ENCODE data around the gene DPM1. TPM values are rescaled to one million over a fixed set of nuclear protein-coding genes. Genes with fewer than 3 reads are reported as not detected.
A peak's percentile ranks its signal among the peaks of the same experiment; 100 is the strongest.

DPM1 gene
- 10 to 100 TPM; 25.9 to 34.1 TPM for total RNA-seq
- total RNA-seq, result 78.1 to 84.6 reads per million in 2 donors

DNA sequence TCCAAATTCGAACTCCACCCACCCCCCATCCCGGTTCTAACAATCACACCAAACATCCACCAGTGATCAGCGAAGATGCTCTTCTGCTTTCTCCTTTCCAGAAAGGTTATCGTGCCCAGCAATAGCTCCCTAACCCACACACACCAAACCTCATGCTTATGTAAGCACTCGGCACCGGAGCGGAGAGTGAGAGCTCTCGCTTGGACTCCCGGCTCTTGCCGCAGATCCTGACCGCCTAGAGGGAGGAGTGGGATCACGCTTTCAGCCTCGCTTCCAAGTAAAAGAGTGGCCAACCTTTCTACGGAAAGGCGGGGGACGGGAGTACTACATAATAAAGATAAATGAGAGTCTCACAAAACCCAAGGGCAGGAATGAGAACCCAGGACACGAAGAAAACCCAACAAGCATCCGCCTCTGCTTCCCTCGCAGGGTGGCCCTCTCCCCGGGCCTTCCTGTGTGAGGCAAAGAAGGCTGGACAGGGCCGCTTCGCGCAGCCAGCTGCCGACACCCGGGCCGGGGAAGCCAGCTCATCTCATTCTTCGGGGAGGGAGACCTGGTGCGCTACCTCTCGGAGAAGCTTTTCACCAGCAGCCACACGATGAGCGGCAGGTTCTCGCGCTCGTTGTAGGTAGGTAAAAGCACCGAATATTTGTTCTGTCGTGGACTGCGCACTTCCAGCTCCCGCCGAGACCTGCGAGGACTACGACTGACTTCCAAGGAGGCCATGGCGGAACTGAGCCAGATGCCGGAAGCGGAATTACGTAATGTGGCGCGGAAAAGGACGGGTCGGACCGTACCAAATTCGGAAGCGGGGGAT is at the start of gene DPM1:
Gene DPM1 (minus strand): TSS at position 735 of the 817 bp plus-strand sequence. CDS start 9 bp downstream, at position 726.
- DNase-seq (peak; percentile 73 to 82 (median 78)), ATAC-seq (peak; percentile 84)
- no peaks in the 10 kb centered on the region for H3K9me3 ChIP-seq (ENCODE audit: control insufficient read depth, low read length, poor library complexity, severe bottlenecking)
- Mint-ChIP-seq H3K4me3 (peak within 1 kb of the TSS; percentile 96), H3K27me3 (no peaks in the 10 kb centered on the region), H3K36me3 (ENCODE audit: low read depth) (no peaks in the 10 kb centered on the region), H3K27ac (peak within 1 kb of the TSS; percentile 97), H3K4me1 (peaks cover 24% of the 10 kb centered on the region)

DNA sequence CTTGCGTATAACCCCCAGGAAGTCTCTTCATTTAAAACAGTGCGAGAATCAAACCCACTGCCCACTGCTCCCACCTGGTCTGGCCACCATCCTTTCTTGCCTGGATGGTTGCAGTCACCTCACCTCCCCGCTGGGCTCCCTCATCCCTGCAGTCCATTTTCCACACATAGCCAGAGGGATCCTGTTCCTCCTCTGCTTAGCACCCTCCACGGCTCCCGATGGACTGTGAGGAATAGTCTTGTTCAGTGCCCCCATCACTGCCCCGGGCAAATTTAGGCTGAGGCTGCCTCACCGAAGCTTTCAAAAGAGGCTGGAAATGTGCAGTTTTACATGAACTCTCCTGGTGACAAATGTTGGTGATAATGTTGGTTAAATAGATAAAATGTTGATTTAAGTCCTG is 46.9 kb upstream of the DPM1 start:
- no peak for DNase-seq
- Mint-ChIP-seq H3K27me3 (peaks cover 48% of the 10 kb centered on the region), H3K4me1 (peaks cover 2% of the 10 kb centered on the region), H3K4me3 (no peak overlapping the region), H3K27ac (no peak overlapping the region), H3K36me3 (ENCODE audit: low read depth) (peaks cover 3% of the 10 kb centered on the region)
- H3K9me3 ChIP-seq (ENCODE audit: control insufficient read depth, low read length, poor library complexity, severe bottlenecking), result no peaks in the 10 kb centered on the region
- ATAC-seq, result no peak

DNA sequence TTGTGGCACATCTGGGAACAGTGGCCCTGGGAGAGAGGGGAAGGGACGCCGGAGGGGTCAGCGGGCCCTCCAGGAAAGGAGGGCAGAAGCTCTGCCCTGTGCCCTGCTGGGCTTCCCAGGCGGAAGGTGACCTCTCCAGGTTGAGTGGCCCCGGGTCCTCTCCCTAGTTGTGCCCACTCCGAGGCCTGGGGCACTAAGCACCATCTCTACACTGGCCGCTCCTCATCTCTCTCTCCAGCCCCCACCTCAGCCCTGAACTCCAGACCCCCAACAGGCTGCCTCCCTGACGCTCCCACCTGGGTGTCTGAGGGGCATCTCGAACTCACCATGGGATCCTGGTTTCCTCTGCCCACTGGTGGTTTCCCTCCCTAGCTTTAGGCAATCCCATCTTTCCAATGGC is 46.4 kb upstream of the DPM1 start:
- H3K4me3 Mint-ChIP-seq, result no peak overlapping the region

DNA sequence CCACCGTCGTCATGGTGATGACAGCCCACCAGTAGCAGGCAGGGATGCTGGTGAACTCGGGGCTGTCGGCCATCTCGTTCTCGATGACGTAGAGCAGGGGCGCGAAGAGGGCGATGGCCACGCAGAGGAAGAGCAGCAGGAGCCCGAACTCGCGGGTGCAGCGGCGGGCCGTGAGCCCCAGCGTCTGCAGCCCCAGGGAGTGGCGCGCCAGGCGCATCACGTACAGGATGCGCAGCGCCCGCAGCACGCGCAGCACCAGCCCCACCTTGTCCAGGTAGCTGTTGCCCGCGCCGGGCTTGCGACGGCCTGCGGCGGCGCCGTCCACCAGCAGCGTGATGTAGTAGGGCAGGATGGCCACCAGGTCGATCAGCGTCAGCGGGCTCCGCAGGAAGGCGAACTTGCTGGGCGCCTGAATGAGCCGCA is 46.0 kb upstream of the DPM1 start:
- H3K27ac Mint-ChIP-seq, result no peak overlapping the region
- H3K9me3 ChIP-seq (ENCODE audit: control insufficient read depth, low read length, poor library complexity, severe bottlenecking), result no peaks in the 10 kb centered on the region
- H3K36me3 Mint-ChIP-seq (ENCODE audit: low read depth), result peaks cover 3% of the 10 kb centered on the region
- peaks cover 57% of the 10 kb centered on the region for H3K27me3 Mint-ChIP-seq
- no peak for DNase-seq
- H3K4me3 Mint-ChIP-seq, result no peak overlapping the region
- no peak for ATAC-seq
- H3K4me1 Mint-ChIP-seq, result peaks cover 3% of the 10 kb centered on the region

More for the DNA sequence above, 46.4 kb upstream of the DPM1 start:
- peaks cover 53% of the 10 kb centered on the region for H3K27me3 Mint-ChIP-seq
- DNase-seq, result no peak
- peaks cover 3% of the 10 kb centered on the region for H3K4me1 Mint-ChIP-seq
- no peak overlapping the region for H3K27ac Mint-ChIP-seq
- ATAC-seq, result no peak
- H3K9me3 ChIP-seq (ENCODE audit: control insufficient read depth, low read length, poor library complexity, severe bottlenecking), result no peaks in the 10 kb centered on the region
- peaks cover 3% of the 10 kb centered on the region for H3K36me3 Mint-ChIP-seq (ENCODE audit: low read depth)

DNA sequence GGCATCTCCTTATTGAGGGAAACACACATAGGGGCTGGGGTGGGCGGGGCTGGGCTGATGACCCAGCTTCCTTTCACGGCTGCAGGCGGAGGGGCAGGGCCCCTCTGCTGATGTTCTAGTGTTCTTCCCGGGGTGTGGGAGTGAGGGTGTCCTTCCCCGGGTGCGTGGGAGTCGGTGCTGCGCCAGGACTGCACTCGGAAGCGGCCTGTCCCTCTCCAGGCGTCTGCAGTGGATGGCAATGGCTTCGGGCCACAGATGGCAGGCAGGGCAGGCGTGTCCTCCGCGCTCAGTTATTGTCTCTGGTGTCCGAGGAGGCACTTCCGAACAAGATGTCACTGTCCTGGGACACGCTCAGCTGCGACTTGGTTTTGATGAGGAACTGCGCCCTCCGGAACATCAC is 45.4 kb upstream of the DPM1 start:
- H3K4me1 Mint-ChIP-seq, result peaks cover 3% of the 10 kb centered on the region
- ATAC-seq (no peak), DNase-seq (no peak)
- no peak overlapping the region for H3K4me3 Mint-ChIP-seq
- no peak overlapping the region for H3K27ac Mint-ChIP-seq
- peaks cover 63% of the 10 kb centered on the region for H3K27me3 Mint-ChIP-seq
- peaks cover 3% of the 10 kb centered on the region for H3K36me3 Mint-ChIP-seq (ENCODE audit: low read depth)
- H3K9me3 ChIP-seq (ENCODE audit: control insufficient read depth, low read length, poor library complexity, severe bottlenecking), result no peaks in the 10 kb centered on the region

DNA sequence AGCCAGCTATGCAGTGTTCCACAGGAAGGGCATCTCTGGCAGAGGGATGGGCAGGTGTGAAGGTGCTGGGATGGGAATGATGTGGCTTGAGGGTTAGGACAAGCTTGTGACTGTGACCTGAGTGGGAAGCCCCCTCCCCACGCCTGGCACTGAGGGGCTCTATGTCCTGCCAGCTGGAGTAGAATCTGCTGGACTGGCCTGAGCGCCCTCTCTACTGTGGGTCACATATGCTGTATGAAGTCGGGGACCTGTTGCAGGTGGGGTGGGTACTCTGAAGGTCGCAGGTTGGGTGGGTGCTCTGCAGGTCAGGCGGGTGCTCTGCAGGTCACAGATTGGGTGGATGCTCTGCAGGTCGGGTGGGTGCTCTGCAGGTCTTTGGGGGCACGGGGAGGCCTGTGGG is 44.3 kb upstream of the DPM1 start:
- peaks cover 3% of the 10 kb centered on the region for H3K4me1 Mint-ChIP-seq
- H3K27me3 Mint-ChIP-seq, result peaks cover 67% of the 10 kb centered on the region
- ATAC-seq, result no peak
- H3K4me3 Mint-ChIP-seq, result no peak overlapping the region
- H3K9me3 ChIP-seq (ENCODE audit: control insufficient read depth, low read length, poor library complexity, severe bottlenecking), result no peaks in the 10 kb centered on the region
- no peak overlapping the region for H3K27ac Mint-ChIP-seq
- peaks cover 3% of the 10 kb centered on the region for H3K36me3 Mint-ChIP-seq (ENCODE audit: low read depth)
- no peak for DNase-seq

DNA sequence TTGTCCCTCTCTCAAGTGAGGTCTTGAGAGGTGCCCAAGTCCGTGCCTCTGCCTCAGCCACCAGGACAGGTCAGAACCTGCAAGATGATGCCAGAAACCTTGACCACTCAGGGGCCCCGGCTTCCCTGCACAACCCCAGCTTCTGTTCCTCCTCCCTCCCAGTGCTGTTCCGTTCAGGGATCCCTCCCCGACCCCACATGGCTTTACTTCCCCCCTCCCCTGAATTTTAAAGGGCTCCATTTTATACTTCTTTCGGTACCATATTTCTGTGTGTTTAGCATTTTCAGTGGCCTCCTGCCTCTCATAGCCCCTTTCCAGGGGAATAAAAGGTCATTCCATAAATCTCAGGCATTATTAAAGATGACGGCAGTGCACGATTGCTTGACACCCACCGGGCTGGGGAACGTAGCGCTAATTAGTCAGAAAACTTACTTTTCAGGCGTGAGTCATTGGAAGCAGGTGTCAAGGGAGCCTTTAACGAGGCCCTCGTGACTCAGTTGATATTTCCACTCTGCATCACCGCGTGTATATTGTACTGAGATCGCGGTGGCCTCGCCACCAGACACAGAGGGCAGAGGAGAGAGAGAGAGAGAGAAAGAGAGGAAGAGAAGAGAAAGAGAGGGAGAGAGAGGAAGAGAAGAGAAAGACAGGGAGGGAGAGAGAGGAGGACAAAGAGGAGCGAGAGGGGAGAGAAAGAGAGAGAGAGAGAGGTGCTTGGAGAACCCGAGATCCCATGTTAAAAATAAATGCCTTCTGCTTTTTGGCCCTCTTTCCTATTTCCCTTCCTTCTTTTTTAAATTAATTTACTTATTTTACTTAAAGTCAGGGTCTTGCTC is 43.3 kb upstream of the DPM1 start:
- no peak for ATAC-seq
- H3K9me3 ChIP-seq (ENCODE audit: control insufficient read depth, low read length, poor library complexity, severe bottlenecking), result no peaks in the 10 kb centered on the region
- no peak for DNase-seq
- H3K27me3 Mint-ChIP-seq, result peaks cover 67% of the 10 kb centered on the region
- H3K4me3 Mint-ChIP-seq, result peak overlapping the region; percentile 12
- peaks cover 3% of the 10 kb centered on the region for H3K4me1 Mint-ChIP-seq
- H3K27ac Mint-ChIP-seq, result no peak overlapping the region
- peaks cover 3% of the 10 kb centered on the region for H3K36me3 Mint-ChIP-seq (ENCODE audit: low read depth)

DNA sequence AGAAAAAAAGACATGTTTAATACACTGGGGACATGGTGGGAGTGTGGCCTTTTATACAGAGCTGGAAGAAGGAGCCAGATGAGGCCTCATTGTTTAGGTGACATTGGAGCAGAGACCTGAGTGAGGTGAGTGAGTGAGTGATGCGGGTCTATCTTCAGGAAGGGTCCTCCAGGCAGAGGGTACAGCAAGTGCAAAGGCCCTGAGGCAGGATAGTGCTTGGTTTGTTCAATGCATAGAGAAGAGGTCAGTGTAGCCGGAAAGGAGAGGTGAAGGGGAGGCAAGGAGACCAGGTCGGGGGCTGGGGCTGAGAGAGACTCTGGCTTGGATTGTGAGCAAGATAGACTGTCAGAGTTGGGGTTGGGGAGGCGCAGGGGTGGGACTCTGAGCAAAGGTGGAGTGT is 41.0 kb upstream of the DPM1 start:
- H3K27ac Mint-ChIP-seq, result no peak overlapping the region
- ATAC-seq (no peak), DNase-seq (no peak)
- H3K36me3 Mint-ChIP-seq (ENCODE audit: low read depth), result peaks cover 3% of the 10 kb centered on the region
- peaks cover 3% of the 10 kb centered on the region for H3K4me1 Mint-ChIP-seq
- no peak overlapping the region for H3K4me3 Mint-ChIP-seq
- H3K9me3 ChIP-seq (ENCODE audit: control insufficient read depth, low read length, poor library complexity, severe bottlenecking), result no peaks in the 10 kb centered on the region
- peaks cover 55% of the 10 kb centered on the region for H3K27me3 Mint-ChIP-seq

DNA sequence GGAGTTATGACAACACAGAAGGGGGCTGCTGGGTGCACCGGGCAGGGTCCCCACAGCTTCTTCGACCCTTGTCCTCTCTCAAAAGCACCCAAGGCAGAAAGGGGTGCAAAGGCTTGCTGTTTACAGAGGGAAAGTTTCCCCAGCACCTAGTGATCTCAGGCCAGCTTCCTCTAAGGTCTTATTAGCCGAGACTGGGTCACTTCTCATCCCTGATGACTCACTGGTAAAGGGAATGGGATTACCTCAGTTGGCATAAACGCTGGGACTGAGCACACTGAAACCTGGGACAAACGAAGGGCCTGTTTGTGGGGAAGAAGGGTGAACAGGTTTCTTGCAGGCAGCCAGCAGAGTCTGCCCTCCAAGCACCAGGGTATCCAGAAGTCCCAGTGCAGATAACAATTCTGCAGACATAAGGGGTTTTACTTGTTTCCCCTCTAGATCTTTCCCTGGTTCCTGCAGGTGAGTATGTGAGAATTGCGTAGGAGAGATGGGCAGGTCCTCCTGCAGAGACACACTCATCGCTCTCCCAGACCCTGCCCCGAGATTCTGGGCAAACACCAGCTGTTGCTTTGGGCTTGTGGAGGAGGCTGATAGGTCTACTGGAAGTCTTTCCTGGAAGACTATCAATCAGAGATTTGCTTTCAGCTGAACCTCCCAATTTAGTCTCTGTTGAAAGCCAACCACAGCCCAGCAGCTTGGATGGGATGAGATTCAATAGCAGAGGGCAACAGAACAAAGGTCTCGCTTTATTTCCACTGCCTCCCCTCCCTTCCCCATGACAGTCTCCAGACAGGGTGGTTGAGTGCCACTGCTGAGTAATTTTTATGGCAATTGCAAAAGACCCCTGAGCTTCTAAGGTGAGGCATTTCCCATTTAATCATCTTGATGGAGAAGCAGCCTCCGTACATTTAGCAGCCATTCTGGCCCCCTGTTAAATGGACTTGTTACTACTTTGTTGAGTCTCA is 38.9 kb upstream of the DPM1 start:
- ATAC-seq (no peak), DNase-seq (no peak)
- no peaks in the 10 kb centered on the region for H3K9me3 ChIP-seq (ENCODE audit: control insufficient read depth, low read length, poor library complexity, severe bottlenecking)
- no peak overlapping the region for H3K4me3 Mint-ChIP-seq
- H3K27ac Mint-ChIP-seq, result no peak overlapping the region
- H3K36me3 Mint-ChIP-seq (ENCODE audit: low read depth), result no peaks in the 10 kb centered on the region
- peaks cover 43% of the 10 kb centered on the region for H3K27me3 Mint-ChIP-seq
- H3K4me1 Mint-ChIP-seq, result peaks cover 3% of the 10 kb centered on the region

DNA sequence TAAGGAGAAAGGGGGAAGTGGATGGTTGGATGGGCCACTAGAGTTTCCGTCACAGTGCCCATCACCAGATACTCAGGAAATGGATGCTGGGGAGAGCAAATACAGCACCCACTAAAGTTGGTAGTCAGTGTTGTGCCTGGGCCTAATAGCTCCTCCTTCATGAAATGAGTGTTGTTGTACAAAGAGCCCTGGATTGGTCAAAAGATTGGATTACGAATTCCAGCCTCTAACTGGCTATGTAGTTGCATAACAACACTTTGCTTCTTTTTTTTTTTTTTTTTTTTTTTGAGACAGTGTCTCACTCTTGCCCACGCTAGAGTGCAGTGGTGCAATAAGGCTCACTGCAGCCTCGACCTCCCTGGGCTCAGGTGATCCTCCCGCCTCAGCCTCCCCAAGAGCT is 37.2 kb upstream of the DPM1 start:
- no peak overlapping the region for H3K4me3 Mint-ChIP-seq
- peaks cover 3% of the 10 kb centered on the region for H3K4me1 Mint-ChIP-seq
- DNase-seq (no peak), ATAC-seq (no peak)
- H3K9me3 ChIP-seq (ENCODE audit: control insufficient read depth, low read length, poor library complexity, severe bottlenecking), result no peaks in the 10 kb centered on the region
- no peaks in the 10 kb centered on the region for H3K36me3 Mint-ChIP-seq (ENCODE audit: low read depth)
- H3K27me3 Mint-ChIP-seq, result peaks cover 28% of the 10 kb centered on the region
- H3K27ac Mint-ChIP-seq, result no peak overlapping the region

DNA sequence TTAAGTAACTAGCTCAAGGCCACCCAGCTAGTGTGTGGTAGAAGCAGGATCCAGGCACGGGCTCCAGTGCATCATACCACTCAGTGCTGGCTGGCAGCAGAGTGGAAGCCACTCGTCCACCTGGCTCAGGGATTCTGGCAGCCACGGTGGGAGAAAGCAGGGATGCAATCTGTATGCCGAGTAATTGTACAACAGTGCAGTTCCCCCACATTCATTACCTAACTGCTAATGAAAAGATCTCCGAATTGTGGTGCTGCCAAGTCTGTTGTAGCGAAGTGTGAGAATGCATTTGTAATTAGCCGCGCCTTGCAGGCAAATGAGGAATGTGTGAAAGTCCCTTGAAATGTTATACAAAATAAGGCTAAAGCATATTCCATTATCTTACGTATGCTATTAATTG is 35.5 kb upstream of the DPM1 start:
- H3K27me3 Mint-ChIP-seq, result peaks cover 22% of the 10 kb centered on the region
- H3K4me1 Mint-ChIP-seq, result no peaks in the 10 kb centered on the region
- no peaks in the 10 kb centered on the region for H3K36me3 Mint-ChIP-seq (ENCODE audit: low read depth)
- no peak overlapping the region for H3K27ac Mint-ChIP-seq
- no peaks in the 10 kb centered on the region for H3K9me3 ChIP-seq (ENCODE audit: control insufficient read depth, low read length, poor library complexity, severe bottlenecking)
- DNase-seq (no peak), ATAC-seq (no peak)
- no peak overlapping the region for H3K4me3 Mint-ChIP-seq

DNA sequence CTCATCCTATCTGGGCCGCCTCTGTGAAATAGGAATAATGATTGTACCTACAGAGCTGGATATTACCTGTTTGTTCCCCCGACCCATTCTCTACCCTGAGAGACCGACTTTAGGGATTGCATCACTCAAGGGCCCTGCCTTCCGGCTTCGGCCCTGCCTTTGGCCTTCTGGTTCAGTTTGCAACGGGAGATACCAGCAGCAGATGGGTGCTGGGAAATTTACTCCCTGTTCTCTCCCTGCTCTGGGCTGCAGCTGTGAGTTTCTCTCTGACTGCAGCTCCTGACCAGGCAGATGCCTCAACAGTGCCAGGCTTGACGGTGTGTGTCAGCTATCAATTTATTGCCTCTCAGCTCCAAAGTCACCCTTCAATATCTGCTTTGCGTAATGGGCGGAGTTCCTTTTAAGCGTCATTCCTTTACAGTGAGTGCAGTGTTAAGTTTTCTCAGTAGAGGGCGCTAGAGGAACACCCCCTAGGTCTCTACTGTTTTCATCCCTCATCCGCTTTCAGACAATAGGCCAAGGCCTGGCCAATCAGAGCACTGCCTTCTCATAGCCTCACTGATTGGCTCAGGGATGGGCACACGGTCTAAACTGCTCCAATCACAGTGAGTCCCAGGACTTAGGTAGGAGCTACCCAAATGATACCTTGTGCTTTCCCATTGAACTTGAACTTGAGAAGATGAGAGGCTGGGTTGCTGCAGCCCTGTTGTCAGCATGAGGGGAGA is 34.6 kb upstream of the DPM1 start:
- ATAC-seq (peak; percentile 95), DNase-seq (no peak)
- Mint-ChIP-seq H3K27ac (no peak overlapping the region), H3K4me1 (no peaks in the 10 kb centered on the region), H3K27me3 (peaks cover 17% of the 10 kb centered on the region), H3K4me3 (no peak overlapping the region), H3K36me3 (ENCODE audit: low read depth) (no peaks in the 10 kb centered on the region)
- H3K9me3 ChIP-seq (ENCODE audit: control insufficient read depth, low read length, poor library complexity, severe bottlenecking), result no peaks in the 10 kb centered on the region
